Stimulated activated CD4-positive, alpha-beta T cell treated with anti-CD3 and anti-CD28 coated beads, Interleukin-2, amount 100 ng/mL, for 4 hours (primary cell): ENCODE results near the gene TBL3.
A peak's percentile ranks its signal among the peaks of the same experiment; 100 is the strongest.
"Not testable (repeated sequence)": the region's sequence is repeated elsewhere in the genome, so short reads cannot be mapped to it uniquely, and the experiment has no call there.

ENCODE experiments used
- DNase-seq: peaks from one replicate; pipeline ENCODE4 v3.0.0-alpha.2; 2020; ENCODE audit warnings: low read depth

TBL3 gene

GRCh38 chr16:1971796-1972489 is at the start of gene TBL3:
Gene TBL3, plus strand, starts transcription at chr16:1972053. Its CDS starts 112 bp downstream, at chr16:1972165.
- DNase-seq: peak; percentile 92

- no peak for DNase-seq
Measured at GRCh38 chr16:1922357-1922756, 49.5 kb upstream of the TBL3 start.

- no peak for DNase-seq
Measured at GRCh38 chr16:1923299-1924034, 48.4 kb upstream of the TBL3 start.

GRCh38 chr16:1924095-1924494 is 47.8 kb upstream of the TBL3 start:
- no peak for DNase-seq

- DNase-seq: no peak
Measured at GRCh38 chr16:1926271-1926670, 45.6 kb upstream of the TBL3 start.

GRCh38 chr16:1929105-1929504 is 42.7 kb upstream of the TBL3 start:
- DNase-seq: no peak

GRCh38 chr16:1929578-1930337 is 42.1 kb upstream of the TBL3 start:
- peak; percentile 85 for DNase-seq

- DNase-seq: no peak
Measured at GRCh38 chr16:1930338-1930720, 41.5 kb upstream of the TBL3 start.

GRCh38 chr16:1932050-1933028 is 39.5 kb upstream of the TBL3 start:
- no peak for DNase-seq

GRCh38 chr16:1933097-1933661 is 38.7 kb upstream of the TBL3 start:
- no peak for DNase-seq

GRCh38 chr16:1936945-1937479 is 34.8 kb upstream of the TBL3 start:
- no peak for DNase-seq

- no peak for DNase-seq
Measured at GRCh38 chr16:1938316-1938715, 33.5 kb upstream of the TBL3 start.

GRCh38 chr16:1938910-1939309 is 32.9 kb upstream of the TBL3 start:
- DNase-seq: no peak

- not testable (repeated sequence) for DNase-seq
Measured at GRCh38 chr16:1939833-1940232, 32.0 kb upstream of the TBL3 start.

- no peak for DNase-seq
Measured at GRCh38 chr16:1940273-1941161, 31.3 kb upstream of the TBL3 start.

- DNase-seq: no peak
Measured at GRCh38 chr16:1941162-1942046, 30.4 kb upstream of the TBL3 start.

- DNase-seq: no peak
Measured at GRCh38 chr16:1942047-1942809, 29.6 kb upstream of the TBL3 start.
